ENCODE data around the gene RBBP5. TPM values are rescaled to one million over a fixed set of nuclear protein-coding genes. Genes with fewer than 3 reads are reported as not detected.
A peak's percentile ranks its signal among the peaks of the same experiment; 100 is the strongest.

RBBP5 gene
- total RNA-seq, 2 donors from 2014 or later: 17.8 to 23.6 TPM

- DNase-seq: peak; percentile 28
- Histone ChIP-seq H3K36me3 (ENCODE audit: control insufficient read depth, insufficient read depth, low read length) (no peaks in the 10 kb centered on the region), H3K27me3 (ENCODE audit: control insufficient read depth, insufficient read depth, low read length, poor library complexity, severe bottlenecking) (no peaks in the 10 kb centered on the region), H3K9ac (ENCODE audit: extremely low read depth, low read length, poor library complexity, severe bottlenecking) (no peak overlapping the region), H3K4me3 (ENCODE audit: low read length) (no peak overlapping the region), H3K9me3 (ENCODE audit: control insufficient read depth, low read length) (no peaks in the 10 kb centered on the region), H3K4me1 (ENCODE audit: control insufficient read depth, insufficient read depth, low read length) (no peaks in the 10 kb centered on the region), H3K27ac (ENCODE audit: low read depth, low read length) (no peak overlapping the region)
- no peak overlapping the region for H3K4me3 Mint-ChIP-seq
- no peaks in the 10 kb centered on the region for H3K9me3 Mint-ChIP-seq
- 91 to 95% methylated on average over 6 to 9 of the region's 9 CpGs for WGBS, 2 experiments (ENCODE audit: insufficient coverage in 1 of 2, insufficient read length in 1 of 2)
- H3K36me3 Mint-ChIP-seq (ENCODE audit: low read depth): no peaks in the 10 kb centered on the region
- no peak for TF ChIP-seq CTCF (conservative IDR thresholded peaks at IDR 0.05)
- no peak overlapping the region for H3K27ac Mint-ChIP-seq
- no peaks in the 10 kb centered on the region for H3K4me1 Mint-ChIP-seq
- no peaks in the 10 kb centered on the region for H3K27me3 Mint-ChIP-seq (ENCODE audit: insufficient read depth)
Measured at GRCh38 chr1:205064741-205065316, 56.9 kb downstream of the RBBP5 start.

GRCh38 chr1:205064301-205064700, 57.5 kb downstream of the RBBP5 start:
- H3K4me3 ChIP-seq (ENCODE audit: low read length): no peak overlapping the region
- H3K27me3 ChIP-seq (ENCODE audit: control insufficient read depth, insufficient read depth, low read length, poor library complexity, severe bottlenecking): no peaks in the 10 kb centered on the region
- H3K27ac Mint-ChIP-seq: no peak overlapping the region
- H3K27ac ChIP-seq (ENCODE audit: low read depth, low read length): no peak overlapping the region
- DNase-seq: no peak
- H3K4me1 ChIP-seq (ENCODE audit: control insufficient read depth, insufficient read depth, low read length): no peaks in the 10 kb centered on the region
- no peak overlapping the region for H3K9ac ChIP-seq (ENCODE audit: extremely low read depth, low read length, poor library complexity, severe bottlenecking)
- no peaks in the 10 kb centered on the region for H3K36me3 Mint-ChIP-seq (ENCODE audit: low read depth)
- 87 to 95% methylated on average over 8 to 11 of the region's 11 CpGs for WGBS, 2 experiments (ENCODE audit: insufficient coverage in 1 of 2, insufficient read length in 1 of 2)
- H3K36me3 ChIP-seq (ENCODE audit: control insufficient read depth, insufficient read depth, low read length): no peaks in the 10 kb centered on the region
- no peak for TF ChIP-seq CTCF (conservative IDR thresholded peaks at IDR 0.05)
- no peaks in the 10 kb centered on the region for H3K9me3 ChIP-seq (ENCODE audit: control insufficient read depth, low read length)
- H3K9me3 Mint-ChIP-seq: no peaks in the 10 kb centered on the region
- H3K4me1 Mint-ChIP-seq: no peaks in the 10 kb centered on the region
- H3K4me3 Mint-ChIP-seq: no peak overlapping the region
- no peaks in the 10 kb centered on the region for H3K27me3 Mint-ChIP-seq (ENCODE audit: insufficient read depth)

GRCh38 chr1:205062895-205063294, 58.9 kb downstream of the RBBP5 start:
- Histone ChIP-seq H3K36me3 (ENCODE audit: control insufficient read depth, insufficient read depth, low read length) (no peaks in the 10 kb centered on the region), H3K4me3 (ENCODE audit: low read length) (no peak overlapping the region), H3K27ac (ENCODE audit: low read depth, low read length) (no peak overlapping the region), H3K4me1 (ENCODE audit: control insufficient read depth, insufficient read depth, low read length) (no peaks in the 10 kb centered on the region), H3K27me3 (ENCODE audit: control insufficient read depth, insufficient read depth, low read length, poor library complexity, severe bottlenecking) (no peaks in the 10 kb centered on the region), H3K9ac (ENCODE audit: extremely low read depth, low read length, poor library complexity, severe bottlenecking) (no peak overlapping the region), H3K9me3 (ENCODE audit: control insufficient read depth, low read length) (no peaks in the 10 kb centered on the region)
- Mint-ChIP-seq H3K4me1 (no peaks in the 10 kb centered on the region), H3K4me3 (no peak overlapping the region), H3K27me3 (ENCODE audit: insufficient read depth) (peaks cover 6% of the 10 kb centered on the region), H3K36me3 (ENCODE audit: low read depth) (no peaks in the 10 kb centered on the region), H3K9me3 (no peaks in the 10 kb centered on the region), H3K27ac (no peak overlapping the region)
- 91 to 96% methylated on average over 3 of the region's 3 CpGs for WGBS, 2 experiments (ENCODE audit: insufficient coverage in 1 of 2, insufficient read length in 1 of 2)
- no peak for DNase-seq
- no peak for TF ChIP-seq CTCF (conservative IDR thresholded peaks at IDR 0.05)
